HEK293T (cell line): ENCODE data around the gene SLC49A3.

Source experiments
- BHLHE40 ChIP-seq: fragments of 450-650 bp; IDR thresholded peaks from 2 replicates; pipeline ENCODE4 v1.6.1; 2016; ENCODE audit warnings: mild to moderate bottlenecking, moderate library complexity, borderline replicate concordance
- LEF1 ChIP-seq: fragments of 450-650 bp; IDR thresholded peaks from 2 replicates; pipeline ENCODE4 v1.6.1; 2017; ENCODE audit warnings: mild to moderate bottlenecking, borderline replicate concordance
- NFRKB ChIP-seq: fragments of 450-650 bp; IDR thresholded peaks from 2 replicates; pipeline ENCODE4 v1.6.1; 2016; ENCODE audit warnings: mild to moderate bottlenecking, moderate library complexity
- SUZ12 ChIP-seq: fragments of 450-650 bp; IDR thresholded peaks from 2 replicates; pipeline ENCODE4 v1.6.1; 2016; ENCODE audit warnings: mild to moderate bottlenecking
- TARDBP ChIP-seq: fragments of 450-650 bp; IDR thresholded peaks from 2 replicates; pipeline ENCODE4 v1.6.1; 2016

GRCh38 chr4:685679-686412, 3.1 kb downstream of the SLC49A3 start:
- TF ChIP-seq NFRKB (no peak), SUZ12 (no peak), BHLHE40 (no peak), LEF1 (no peak), TARDBP (no peak)
